AG04450 (cell line): ENCODE results near the gene IL4. TPM values are rescaled to one million over a fixed set of nuclear protein-coding genes. Genes with fewer than 3 reads are reported as not detected.

Experiments used
- CTCF ChIA-PET: fragments of 300-600, 350-600 bp; formaldehyde crosslinking; extraction: SDS; loops from one replicate; lab custom pipeline; 2022; ENCODE audit warnings: antibody characterized with exemption, inconsistent platforms; lab: Charles Lee
- POLR2A ChIA-PET: fragments of 350-600 bp; formaldehyde crosslinking; extraction: SDS; loops from one replicate; lab custom pipeline; 2021; ENCODE audit warnings: antibody characterized with exemption, inconsistent platforms; lab: Yijun Ruan, JAX
- DNase-seq: peaks from one replicate; pipeline ENCODE4 v3.0.0-alpha.2; 2011; ENCODE audit warnings: low read depth, low spot score
- H3K27ac ChIP-seq: one replicate; pipeline ENCODE4 v1.5.1; 2012; ENCODE audit warnings: low read depth, low read length, control low read depth
- H3K27me3 ChIP-seq: one replicate; pipeline ENCODE4 v1.6.0; 2012; ENCODE audit warnings: low read length; ENCODE audit not compliant: control insufficient read depth, insufficient read depth
- H3K4me3 ChIP-seq: 2 replicates; pipeline ENCODE4 v1.5.1; 2011; ENCODE audit warnings: mild to moderate bottlenecking, low read depth, low read length, control low read depth
- H3K9me3 ChIP-seq: 2 replicates; pipeline ENCODE4 v1.5.1; 2012; ENCODE audit warnings: low read length; ENCODE audit not compliant: control insufficient read depth, insufficient read depth
- CTCF ChIP-seq: IDR thresholded peaks from 2 replicates; pipeline ENCODE4 v1.5.1; 2011; ENCODE audit warnings: low read depth, low read length, control low read depth, inconsistent platforms
- polyA plus RNA-seq: library from polyadenylated mRNA; depleted of rRNA; stranded (reverse); fragments of >200 nt; gene quantifications from 2 replicates; pipeline ENCODE4 v1.2.3, GENCODE V29; 2011

IL4 gene
- polyA plus RNA-seq, 1 experiment = not detected

GRCh38 chr5:132635873-132636272, 37.9 kb upstream of the IL4 start:
- Histone ChIP-seq H3K4me3 (no peak overlapping the region), H3K9me3 (no peaks in the 10 kb centered on the region), H3K27me3 (no peaks in the 10 kb centered on the region), H3K27ac (no peak overlapping the region)
- ChIA-PET CTCF (interaction anchor here (1.1 kb wide), 1 partner anchor 249 kb away, joined by 3 read pairs; no protein-coding TSS in a partner anchor), POLR2A (no interaction called here)
- TF ChIP-seq CTCF = no peak
- DNase-seq = no peak

GRCh38 chr5:132637241-132637640, 36.5 kb upstream of the IL4 start:
- DNase-seq = no peak
- Histone ChIP-seq H3K27ac (no peak overlapping the region), H3K9me3 (no peaks in the 10 kb centered on the region), H3K4me3 (no peak overlapping the region), H3K27me3 (no peaks in the 10 kb centered on the region)
- TF ChIP-seq CTCF = no peak
- POLR2A ChIA-PET = no interaction called here
- CTCF ChIA-PET = interaction anchor here (0.6 to 1.0 kb wide), 2 partner anchors 47 to 185 kb away, joined by 3 read pairs; no protein-coding TSS in a partner anchor

GRCh38 chr5:132639706-132640130, 34.1 kb upstream of the IL4 start:
- H3K27ac ChIP-seq = no peak overlapping the region
- no peak overlapping the region for H3K4me3 ChIP-seq
- DNase-seq = no peak
- H3K27me3 ChIP-seq = no peaks in the 10 kb centered on the region
- no peak for TF ChIP-seq CTCF
- ChIA-PET POLR2A (no interaction called here), CTCF (interaction anchor here (0.5 kb wide), 1 partner anchor 20 kb away, joined by 3 read pairs; no protein-coding TSS in a partner anchor)
- H3K9me3 ChIP-seq = no peaks in the 10 kb centered on the region

DNA sequence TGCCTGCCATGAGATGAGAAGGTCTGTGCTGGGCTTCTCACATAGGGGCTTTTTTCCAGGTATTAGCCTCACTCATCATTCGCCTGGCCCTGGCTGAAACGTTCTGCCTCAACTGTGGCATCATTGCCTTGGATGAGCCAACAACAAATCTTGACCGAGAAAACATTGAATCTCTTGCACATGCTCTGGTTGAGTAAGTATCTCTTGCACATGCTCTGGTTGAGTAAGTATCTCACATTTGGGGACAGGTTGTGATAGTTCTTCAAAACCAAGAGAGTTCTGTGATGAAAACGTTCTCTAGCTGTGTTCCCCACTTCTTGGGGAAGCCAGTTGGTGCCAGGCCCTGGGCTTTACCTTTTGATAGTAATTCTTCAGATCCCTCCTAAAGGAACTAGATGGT, 33.2 kb upstream of the IL4 start:
- H3K9me3 ChIP-seq = no peaks in the 10 kb centered on the region
- no peaks in the 10 kb centered on the region for H3K27me3 ChIP-seq
- CTCF ChIA-PET = no interaction called here
- no peak for DNase-seq
- no peak overlapping the region for H3K4me3 ChIP-seq
- H3K27ac ChIP-seq = no peak overlapping the region
- TF ChIP-seq CTCF = no peak
- POLR2A ChIA-PET = no interaction called here

DNA sequence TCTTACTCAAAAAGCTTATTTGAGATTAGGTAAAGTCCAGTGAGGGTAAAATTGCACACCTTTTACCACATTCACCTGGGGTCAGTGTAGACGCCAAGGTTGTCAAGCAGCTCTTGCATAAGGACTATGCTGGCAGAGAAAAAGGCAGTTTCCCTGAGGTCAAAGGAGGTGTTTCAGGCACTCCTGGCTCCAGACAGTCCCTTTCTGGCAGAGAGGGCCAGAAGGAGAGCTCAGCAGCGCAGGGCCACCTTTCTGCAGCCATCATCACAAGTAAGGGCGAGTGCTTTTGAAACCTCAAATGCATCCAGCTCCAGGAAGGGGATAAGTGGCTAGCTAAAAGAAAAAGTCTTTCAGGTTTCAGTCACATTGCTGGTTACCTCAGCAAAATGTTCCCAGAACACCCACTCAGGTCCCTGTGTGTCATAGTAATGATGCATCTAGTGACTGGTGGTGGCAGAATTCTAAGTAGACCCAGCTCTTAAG, 32.5 kb upstream of the IL4 start:
- Histone ChIP-seq H3K27ac (no peak overlapping the region), H3K9me3 (no peaks in the 10 kb centered on the region), H3K27me3 (no peaks in the 10 kb centered on the region), H3K4me3 (no peak overlapping the region)
- TF ChIP-seq CTCF = no peak
- ChIA-PET CTCF (no interaction called here), POLR2A (no interaction called here)
- no peak for DNase-seq
